Panc1 (cell line): ENCODE results near the gene ZBTB43. TPM values are rescaled to one million over a fixed set of nuclear protein-coding genes. Genes with fewer than 3 reads are reported as not detected.

Experiments
- ATAC-seq: fragments of 200-7000 bp; cut with Tn5 transposase; 2 replicates; pipeline ENCODE4 v1.9.1; 2020; ENCODE audit warnings: mild to moderate bottlenecking, moderate library complexity
- BruUV-seq: library from RNA; stranded (reverse); fragments of 400-500 nt; replicated peaks from 2 replicates; lab custom pipeline; 2021; lab: Mats Ljungman, UMichigan
- CTCF ChIA-PET: fragments of 300-600 bp; sonication (Branson Sonifier 250); formaldehyde crosslinking; loops from one replicate; lab custom pipeline; 2022; ENCODE audit warnings: antibody characterized with exemption; lab: Charles Lee
- POLR2A ChIA-PET: fragments of 300-600 bp; sonication (Branson Sonifier 250); formaldehyde crosslinking; loops from one replicate; lab custom pipeline; 2022; ENCODE audit warnings: antibody characterized with exemption; lab: Charles Lee
- DNase-seq: peaks from one replicate; pipeline ENCODE4 v3.0.0-alpha.2; 2010; ENCODE audit warnings: low read depth, low spot score
- H3K27ac ChIP-seq: 2 replicates; pipeline ENCODE4 v1.5.1; 2011; ENCODE audit warnings: mild to moderate bottlenecking, low read length, inconsistent platforms
- H3K27me3 ChIP-seq: fragments of 200-500 bp; sonication (Bioruptor generic); 2 replicates; pipeline ENCODE4 v1.6.0; 2014; ENCODE audit warnings: low read length, inconsistent platforms; ENCODE audit not compliant: control insufficient read depth, insufficient read depth
- H3K36me3 ChIP-seq: fragments of 200-500 bp; sonication (Bioruptor generic); 2 replicates; pipeline ENCODE4 v1.5.1; 2014; ENCODE audit warnings: inconsistent platforms, mild to moderate bottlenecking, low read length, moderate library complexity; ENCODE audit not compliant: control insufficient read depth, insufficient read depth
- H3K4me1 ChIP-seq: 2 replicates; pipeline ENCODE4 v1.5.1; 2011; ENCODE audit warnings: inconsistent platforms, mild to moderate bottlenecking, low read length, moderate library complexity; ENCODE audit not compliant: control insufficient read depth, insufficient read depth
- H3K4me3 ChIP-seq, 2 experiments: 2 replicates each; pipeline ENCODE4 v1.5.1; 2011 to 2012; ENCODE audit warnings: low read depth in 2 of 2, low read length in 2 of 2, mild to moderate bottlenecking in 2 of 2, inconsistent platforms in 1 of 2, moderate library complexity in 1 of 2
- H3K9me3 ChIP-seq: fragments of 200-500 bp; sonication (Bioruptor generic); 2 replicates; pipeline ENCODE4 v1.5.1; 2014; ENCODE audit warnings: low read depth, mild to moderate bottlenecking, inconsistent platforms, low read length, moderate library complexity; ENCODE audit not compliant: control insufficient read depth, insufficient read depth
- CTCF ChIP-seq: fragments of 450-650 bp; IDR thresholded peaks from 2 replicates; pipeline ENCODE4 v1.5.1; 2017; ENCODE audit warnings: mild to moderate bottlenecking
- SIN3A ChIP-seq: IDR thresholded peaks from 2 replicates; pipeline ENCODE4 v1.6.1; 2012; ENCODE audit warnings: low read depth, mild to moderate bottlenecking, low read length, moderate library complexity, borderline replicate concordance; ENCODE audit not compliant: insufficient read depth
- TCF7L2 ChIP-seq: IDR thresholded peaks from 2 replicates; pipeline ENCODE4 v1.6.1; 2011; ENCODE audit warnings: mild to moderate bottlenecking, low read depth, low read length, inconsistent platforms
- in situ Hi-C: cut with HindIII; loops from 2 replicates; pipeline ENCODE4 v1.10.0; 2016; ENCODE audit warnings: low sequenced_read_pairs, low pct_unique_long_range_greater_than_20kb
- intact Hi-C: fragments of 100-400 bp; cut with micrococcal nuclease; formaldehyde crosslinking; loops from one replicate; pipeline ENCODE4 v1.10.0; 2022; ENCODE audit not compliant: unreplicated experiment
- total RNA-seq: library from RNA; stranded (reverse); gene quantifications from one replicate; pipeline ENCODE4 v1.2.1, GENCODE V29; 2021; ENCODE audit not compliant: unreplicated experiment
- TF ChIP-seq, protein P1 (sequence below), 2 experiments: IDR thresholded peaks; 2 replicates each; pipeline ENCODE4 v1.6.1; 2011 to 2012; ENCODE audit warnings: low read depth in 2 of 2, control low read depth in 1 of 2, low read length in 1 of 2, mild to moderate bottlenecking in 1 of 2, moderate library complexity in 1 of 2; ENCODE audit not compliant: insufficient read depth in 1 of 2

ZBTB43 gene
- total RNA-seq, 1 experiment from 2014 or later: 9.7 TPM

DNA sequence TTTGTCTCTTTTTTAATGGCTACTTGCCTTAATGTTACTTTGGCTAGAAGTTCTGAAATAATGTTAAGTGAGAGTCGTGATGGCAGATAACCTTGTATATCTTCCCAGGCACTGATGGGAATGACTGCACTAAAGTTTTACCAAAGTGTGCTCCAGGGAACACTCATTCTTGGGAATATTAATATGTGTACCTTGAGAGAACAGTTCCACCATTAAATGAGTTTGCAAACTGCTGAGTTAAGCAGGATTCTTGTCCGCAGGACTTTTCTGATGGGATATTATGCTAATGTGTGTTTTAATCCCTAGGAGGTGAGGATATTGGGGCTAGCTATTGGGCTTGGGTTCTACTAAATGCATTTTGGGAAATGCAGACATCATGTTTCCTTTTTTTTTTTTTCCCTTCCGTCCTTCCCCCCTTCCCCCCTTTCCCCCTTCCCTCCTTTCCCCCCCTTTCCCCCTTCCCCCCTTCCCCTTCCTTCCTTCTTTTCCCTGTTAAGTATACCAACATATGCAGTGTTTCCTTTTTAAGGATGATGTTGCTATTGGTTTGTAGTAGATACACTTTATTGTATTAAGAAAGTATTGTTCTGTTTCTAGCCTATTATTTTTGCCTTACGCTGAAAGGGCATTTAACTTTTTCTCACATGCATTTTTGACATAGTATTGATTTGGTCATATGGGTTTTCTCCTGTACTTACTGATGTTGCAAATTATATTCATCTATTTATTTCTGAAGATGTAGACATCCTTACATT is 71.1 kb downstream of the ZBTB43 start:
- BruUV-seq: no TSS peak
- Histone ChIP-seq H3K27ac (no peak overlapping the region), H3K36me3 (peaks cover 2% of the 10 kb centered on the region), H3K4me1 (peaks cover 3% of the 10 kb centered on the region), H3K27me3 (no peaks in the 10 kb centered on the region), H3K4me3 (no peak overlapping the region), H3K9me3 (no peaks in the 10 kb centered on the region)
- CTCF ChIA-PET: no interaction called here
- TF ChIP-seq TCF7L2 (no peak), CTCF (no peak), SIN3A (no peak)
- TF ChIP-seq, protein P1, sequence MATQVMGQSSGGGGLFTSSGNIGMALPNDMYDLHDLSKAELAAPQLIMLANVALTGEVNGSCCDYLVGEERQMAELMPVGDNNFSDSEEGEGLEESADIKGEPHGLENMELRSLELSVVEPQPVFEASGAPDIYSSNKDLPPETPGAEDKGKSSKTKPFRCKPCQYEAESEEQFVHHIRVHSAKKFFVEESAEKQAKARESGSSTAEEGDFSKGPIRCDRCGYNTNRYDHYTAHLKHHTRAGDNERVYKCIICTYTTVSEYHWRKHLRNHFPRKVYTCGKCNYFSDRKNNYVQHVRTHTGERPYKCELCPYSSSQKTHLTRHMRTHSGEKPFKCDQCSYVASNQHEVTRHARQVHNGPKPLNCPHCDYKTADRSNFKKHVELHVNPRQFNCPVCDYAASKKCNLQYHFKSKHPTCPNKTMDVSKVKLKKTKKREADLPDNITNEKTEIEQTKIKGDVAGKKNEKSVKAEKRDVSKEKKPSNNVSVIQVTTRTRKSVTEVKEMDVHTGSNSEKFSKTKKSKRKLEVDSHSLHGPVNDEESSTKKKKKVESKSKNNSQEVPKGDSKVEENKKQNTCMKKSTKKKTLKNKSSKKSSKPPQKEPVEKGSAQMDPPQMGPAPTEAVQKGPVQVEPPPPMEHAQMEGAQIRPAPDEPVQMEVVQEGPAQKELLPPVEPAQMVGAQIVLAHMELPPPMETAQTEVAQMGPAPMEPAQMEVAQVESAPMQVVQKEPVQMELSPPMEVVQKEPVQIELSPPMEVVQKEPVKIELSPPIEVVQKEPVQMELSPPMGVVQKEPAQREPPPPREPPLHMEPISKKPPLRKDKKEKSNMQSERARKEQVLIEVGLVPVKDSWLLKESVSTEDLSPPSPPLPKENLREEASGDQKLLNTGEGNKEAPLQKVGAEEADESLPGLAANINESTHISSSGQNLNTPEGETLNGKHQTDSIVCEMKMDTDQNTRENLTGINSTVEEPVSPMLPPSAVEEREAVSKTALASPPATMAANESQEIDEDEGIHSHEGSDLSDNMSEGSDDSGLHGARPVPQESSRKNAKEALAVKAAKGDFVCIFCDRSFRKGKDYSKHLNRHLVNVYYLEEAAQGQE (IDR thresholded peaks at IDR 0.05; ENCODE audit: insufficient read depth in 1 of 2, low read depth in 2 of 2, low read length in 1 of 2): no peak
- ATAC-seq: no peak
- intact Hi-C loops: no loop called here
- POLR2A ChIA-PET: no interaction called here
- in situ Hi-C loops: no loop called here
- no peak for DNase-seq

DNA sequence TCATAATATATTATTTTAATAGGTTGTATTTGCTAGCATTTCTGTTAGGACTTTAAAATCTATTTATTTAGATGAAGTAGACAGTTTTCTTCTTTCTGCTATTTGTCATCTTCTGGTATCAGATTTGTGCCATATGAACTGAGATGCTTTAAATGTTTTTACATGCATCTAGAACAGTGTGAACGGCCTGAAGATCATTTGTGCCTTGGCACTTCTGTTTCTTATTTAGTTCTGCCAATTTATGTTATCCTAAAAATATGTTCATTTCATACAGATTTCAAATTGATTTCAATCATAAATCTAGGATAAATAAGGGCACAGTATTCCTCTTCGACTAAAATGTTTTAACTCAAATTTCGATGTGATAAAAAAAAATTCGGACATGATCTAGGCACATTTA is 71.7 kb downstream of the ZBTB43 start:
- Histone ChIP-seq H3K9me3 (no peaks in the 10 kb centered on the region), H3K27me3 (no peaks in the 10 kb centered on the region), H3K4me1 (peaks cover 3% of the 10 kb centered on the region), H3K4me3 (no peak overlapping the region), H3K27ac (0 out of 2 replicates have a peak overlapping the region, but pooled peaks have one; percentile 7), H3K36me3 (peaks cover 4% of the 10 kb centered on the region)
- in situ Hi-C loops (no loop called here), intact Hi-C loops (no loop called here)
- no peak for DNase-seq
- CTCF ChIA-PET: no interaction called here
- TF ChIP-seq SIN3A: no peak
- TF ChIP-seq, protein P1 (IDR thresholded peaks at IDR 0.05; ENCODE audit: insufficient read depth in 1 of 2, low read depth in 2 of 2, low read length in 1 of 2): no peak
- no TSS peak for BruUV-seq
- POLR2A ChIA-PET: no interaction called here
- ATAC-seq: no peak
